WI38 (cell line): Measurements from ENCODE around the gene FADS6.

Source experiments
- H3K4me3 ChIP-seq: 2 replicates; pipeline ENCODE4 v1.5.1; 2011; ENCODE audit warnings: low read depth, mild to moderate bottlenecking, control low read depth, low read length
- CTCF ChIP-seq: IDR thresholded peaks from 2 replicates; pipeline ENCODE4 v1.5.1; 2012; ENCODE audit warnings: low read depth, mild to moderate bottlenecking, control low read depth, low read length

FADS6 gene

GRCh38 chr17:74935585-74936469 is 42.4 kb upstream of the FADS6 start, which contains the start of gene OTOP3:
OTOP3 (plus strand) TSS chr17:74935898; CDS start chr17:74935922, 24 bp downstream.
- TF ChIP-seq CTCF: no peak
- no peak within 1 kb of the TSS for H3K4me3 ChIP-seq

- no peak for TF ChIP-seq CTCF
- H3K4me3 ChIP-seq: no peak overlapping the region
These were observed 41.6 kb upstream of the FADS6 start for GRCh38 chr17:74935048-74935447.

GRCh38 chr17:74930535-74931036 is 37.2 kb upstream of the FADS6 start:
- TF ChIP-seq CTCF: no peak
- no peak overlapping the region for H3K4me3 ChIP-seq

GRCh38 chr17:74928786-74929185 is 35.4 kb upstream of the FADS6 start:
- TF ChIP-seq CTCF: no peak
- H3K4me3 ChIP-seq: no peak overlapping the region

- no peak for TF ChIP-seq CTCF
- H3K4me3 ChIP-seq: no peak overlapping the region
These were observed 31.8 kb upstream of the FADS6 start for GRCh38 chr17:74925242-74925641.

GRCh38 chr17:74924250-74924948 is 31.0 kb upstream of the FADS6 start, which contains the start of gene OTOP2:
OTOP2 (plus strand) TSS chr17:74924273; CDS start chr17:74924633, 360 bp downstream.
- no peak within 1 kb of the TSS for H3K4me3 ChIP-seq
- no peak for TF ChIP-seq CTCF
